Fibroblast of skin of left biceps (primary cell): ENCODE measurements around the gene SPC24.
"Not testable (repeated sequence)": the region's sequence is repeated elsewhere in the genome, so short reads cannot be mapped to it uniquely, and the experiment has no call there.

ENCODE experiments used
- DNase-seq, 2 experiments: peaks; one replicate each; pipeline ENCODE4 v3.0.0-alpha.2; 2013; ENCODE audit warnings: low read depth in 2 of 2

The SPC24 gene

DNA sequence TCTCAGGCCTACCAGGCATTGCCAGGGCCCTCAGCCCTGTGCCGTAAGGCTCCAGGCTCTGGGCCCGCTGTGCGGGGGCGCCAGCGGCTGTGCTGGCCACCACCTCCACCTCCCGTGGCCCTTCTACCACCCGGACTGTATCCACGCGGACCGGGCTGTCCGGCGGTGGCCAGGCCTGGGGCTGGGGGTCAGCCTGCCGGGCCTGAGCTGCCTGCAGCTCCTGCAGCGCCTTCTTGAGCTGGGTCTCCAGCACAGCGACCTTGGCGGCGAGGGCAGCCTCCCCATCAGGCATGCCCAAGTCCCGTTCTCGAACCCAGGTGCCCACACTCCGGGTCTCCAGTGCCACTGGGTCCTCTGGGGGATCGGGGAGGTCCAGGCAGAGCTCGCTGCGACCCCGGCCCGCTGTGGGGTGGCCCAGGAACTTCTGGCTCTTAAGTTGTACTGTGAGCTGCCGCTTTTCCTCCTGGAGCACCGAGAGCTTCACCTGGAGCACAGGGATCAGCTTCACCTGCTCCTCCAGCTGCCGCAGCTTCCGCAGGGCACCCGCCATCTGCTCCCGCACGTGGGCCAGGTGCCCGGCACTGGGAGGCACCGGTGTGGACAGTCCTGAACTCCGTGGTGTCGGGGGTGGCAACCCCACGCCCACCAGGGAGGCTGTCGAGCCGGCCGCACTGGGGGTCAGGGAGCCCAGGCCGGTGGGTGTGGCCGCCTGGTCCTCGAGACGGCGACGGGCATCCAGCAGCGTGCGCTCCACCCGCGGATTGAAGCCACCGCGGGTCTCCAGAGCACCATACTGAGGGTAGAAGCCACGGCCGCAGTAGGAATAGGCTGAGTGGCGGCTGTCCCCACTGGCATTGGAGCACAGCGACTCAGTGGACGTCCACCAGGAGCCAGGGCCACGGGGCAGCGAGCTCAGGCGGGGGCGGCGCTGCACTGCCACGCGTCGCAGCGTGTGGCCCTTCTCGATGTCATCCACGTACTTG, 37.7 kb upstream of the SPC24 start:
- DNase-seq: no peak

DNA sequence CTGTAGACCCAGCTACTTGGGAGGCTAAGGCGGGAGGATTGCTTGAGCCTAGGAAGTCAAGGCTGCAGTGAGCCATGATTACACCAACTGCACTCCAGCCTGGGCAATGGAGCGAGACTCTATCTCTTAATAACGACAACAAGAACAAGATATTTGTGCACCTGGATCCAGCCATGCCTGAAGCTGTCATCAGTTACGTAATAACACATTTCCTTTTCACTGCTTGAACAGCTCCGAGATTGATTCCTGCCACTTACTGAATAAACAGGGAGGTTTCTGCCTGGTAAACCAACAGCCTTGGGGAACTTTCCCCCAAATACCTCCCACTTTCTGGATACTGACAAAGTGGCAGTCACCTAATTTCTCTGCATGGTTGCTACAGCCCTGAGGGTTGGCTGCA, 36.4 kb upstream of the SPC24 start:
- DNase-seq: no peak

DNA sequence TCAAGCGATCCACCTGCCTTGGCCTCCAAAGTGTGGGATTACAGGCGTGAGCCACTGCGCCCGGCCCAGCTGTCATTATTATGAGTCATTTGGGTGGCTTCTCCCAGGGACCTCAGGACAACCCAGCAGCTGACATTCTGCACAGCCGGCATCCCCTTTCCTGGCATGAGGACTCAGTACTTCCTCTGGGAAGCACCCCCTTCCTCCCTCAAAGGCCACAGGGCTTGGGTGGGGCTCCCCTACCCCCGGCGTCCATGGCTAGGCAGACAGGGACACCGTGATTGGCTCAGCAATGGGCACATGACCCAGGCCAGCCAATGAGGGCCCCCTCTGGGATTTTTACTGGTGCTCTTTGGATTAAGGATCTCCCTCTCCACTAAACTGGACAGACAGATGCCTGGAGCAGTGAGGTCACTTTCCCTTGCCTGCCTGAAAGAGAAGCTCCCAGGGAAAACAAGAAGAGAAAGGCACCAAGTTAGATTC, 35.7 kb upstream of the SPC24 start:
- DNase-seq: no peak

DNA sequence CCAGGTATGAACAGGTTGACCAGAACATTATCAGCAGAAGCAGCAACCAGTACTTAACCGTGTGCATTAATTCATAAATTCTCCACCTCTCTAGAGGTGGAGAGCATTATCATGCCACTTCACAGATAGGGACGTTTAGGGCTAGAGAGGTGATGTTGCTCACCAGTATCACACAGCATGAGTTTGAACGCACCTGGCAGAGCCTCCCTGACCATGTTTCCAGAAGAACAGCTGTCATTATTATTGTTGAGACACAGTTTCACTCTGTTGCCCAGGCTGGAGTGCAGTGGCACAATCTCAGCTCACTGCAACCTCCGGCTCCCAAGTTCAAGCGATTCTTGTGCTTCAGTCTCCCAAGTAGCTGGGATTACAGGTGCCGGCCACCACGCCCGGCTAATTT, 34.9 kb upstream of the SPC24 start:
- no peak for DNase-seq

DNA sequence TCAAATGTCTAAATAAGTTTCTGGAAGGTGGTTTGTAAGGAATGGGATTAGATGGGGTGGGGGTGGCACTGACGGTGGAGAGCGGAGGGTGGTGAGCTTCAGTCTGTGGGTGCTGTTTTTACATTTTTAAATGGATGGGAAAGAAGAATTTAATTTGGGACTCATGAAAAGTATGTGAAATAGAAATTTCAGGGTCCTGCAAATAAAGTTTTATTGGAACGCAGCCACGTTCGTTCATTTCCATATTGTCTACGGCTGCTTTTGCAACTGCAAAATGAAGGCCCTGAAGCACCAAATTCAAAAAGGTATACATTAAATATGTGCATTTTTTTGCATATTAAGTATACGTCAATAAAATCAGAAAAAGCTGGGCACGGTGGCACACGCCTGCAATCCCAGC, 31.9 kb upstream of the SPC24 start:
- no peak for DNase-seq

DNA sequence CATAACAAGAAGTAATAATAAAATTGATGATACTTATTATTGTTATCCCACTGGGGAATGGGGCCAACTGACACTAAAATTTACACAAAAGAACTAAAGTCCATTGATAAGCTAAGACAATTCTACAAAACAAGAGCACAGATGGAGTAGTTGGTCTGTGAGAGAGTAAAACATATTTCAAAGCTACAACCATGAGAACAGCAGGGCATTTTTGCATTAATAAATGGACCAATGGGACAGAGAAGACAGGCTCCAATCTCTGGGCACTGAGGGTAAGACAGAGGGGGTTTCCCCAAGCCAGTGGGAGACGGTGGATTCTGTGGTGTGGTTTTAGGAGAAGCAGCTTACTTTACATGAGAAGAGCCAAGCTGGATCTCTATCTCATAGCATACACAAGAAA, 27.4 kb upstream of the SPC24 start:
- DNase-seq: no peak

DNA sequence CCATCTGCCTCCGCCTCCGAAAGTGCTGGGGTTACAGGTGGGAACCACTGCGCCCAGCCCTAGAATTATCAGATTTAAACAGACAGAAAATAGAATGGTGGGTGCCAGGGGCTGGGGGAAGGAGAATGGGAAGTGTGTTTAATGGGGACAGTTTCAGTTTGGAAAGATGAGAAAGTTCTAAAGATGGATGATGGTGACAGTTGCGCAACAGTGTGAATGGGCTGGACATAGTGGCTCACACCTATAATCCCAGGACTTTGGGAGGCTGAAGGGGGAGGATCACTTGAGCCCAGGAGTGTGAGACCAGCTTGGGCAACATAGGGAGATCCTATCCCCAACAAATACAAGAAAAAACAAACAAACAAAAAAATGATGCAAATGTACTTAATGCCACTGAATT, 25.9 kb upstream of the SPC24 start:
- DNase-seq: no peak

DNA sequence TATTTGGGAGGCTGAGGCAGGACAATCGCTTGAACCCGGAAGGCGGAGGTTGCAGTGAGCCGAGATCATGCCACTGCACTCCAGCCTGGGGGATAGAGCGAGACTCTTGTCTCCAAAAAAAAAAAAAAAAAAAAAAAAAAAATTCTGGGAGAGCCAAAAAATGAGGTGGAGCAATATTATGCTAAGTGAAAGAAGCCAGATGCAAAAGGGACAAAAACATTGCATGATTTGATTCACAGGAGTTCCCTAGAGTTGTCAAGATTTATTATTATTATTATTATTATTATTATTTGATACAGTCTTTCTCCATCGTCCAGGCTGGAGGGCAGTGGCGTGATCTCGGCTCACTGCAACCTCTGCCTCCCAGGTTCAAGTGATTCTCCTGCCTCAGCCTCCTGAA, 25.4 kb upstream of the SPC24 start:
- not testable (repeated sequence) for DNase-seq

DNA sequence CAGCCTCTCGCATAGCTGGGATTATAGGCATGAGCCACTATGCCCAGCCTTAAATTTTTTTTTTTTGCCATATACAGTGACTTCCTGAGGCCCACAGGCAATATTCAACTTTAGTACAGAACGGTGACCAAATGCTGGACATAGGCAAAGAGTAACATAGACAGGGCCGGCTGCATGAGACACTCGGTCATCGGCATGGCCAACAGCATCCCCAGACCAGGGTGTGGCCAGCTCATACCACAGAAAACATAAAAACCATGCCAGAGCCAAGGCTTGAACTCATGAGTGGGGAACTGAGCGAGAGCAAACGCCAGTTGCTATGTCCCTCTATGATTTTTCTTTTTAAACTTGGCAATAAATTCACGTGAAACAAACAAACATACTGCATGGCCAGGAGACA, 24.8 kb upstream of the SPC24 start:
- no peak for DNase-seq

DNA sequence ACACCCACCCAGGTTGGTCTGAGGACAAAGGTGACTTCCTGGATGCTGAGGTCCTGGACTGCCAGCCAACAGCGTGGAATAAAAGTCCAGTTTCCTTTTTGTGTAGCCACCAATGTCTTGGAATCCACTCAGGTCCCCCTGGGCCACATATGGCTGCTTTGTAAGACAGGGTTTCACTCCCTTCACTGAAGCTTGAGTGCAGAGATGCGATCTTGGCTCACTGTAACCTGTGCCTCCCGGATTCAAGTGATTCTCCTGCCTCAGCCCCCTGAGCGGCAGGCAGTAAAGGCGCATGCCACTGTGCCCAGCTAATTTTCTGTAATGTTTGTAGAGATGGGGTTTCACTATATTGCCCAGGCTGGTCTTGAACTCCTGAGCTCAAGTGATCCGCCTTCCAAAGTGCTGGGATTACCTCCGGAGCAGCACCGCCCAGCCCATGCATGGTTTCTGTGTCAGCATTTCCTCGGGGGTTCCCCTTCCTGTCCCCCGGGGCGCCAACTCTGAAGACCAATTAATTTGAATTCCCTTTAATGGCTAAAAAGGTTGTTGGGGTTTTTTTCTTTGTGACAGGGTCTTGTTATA, 24.2 kb upstream of the SPC24 start:
- DNase-seq: no peak

DNA sequence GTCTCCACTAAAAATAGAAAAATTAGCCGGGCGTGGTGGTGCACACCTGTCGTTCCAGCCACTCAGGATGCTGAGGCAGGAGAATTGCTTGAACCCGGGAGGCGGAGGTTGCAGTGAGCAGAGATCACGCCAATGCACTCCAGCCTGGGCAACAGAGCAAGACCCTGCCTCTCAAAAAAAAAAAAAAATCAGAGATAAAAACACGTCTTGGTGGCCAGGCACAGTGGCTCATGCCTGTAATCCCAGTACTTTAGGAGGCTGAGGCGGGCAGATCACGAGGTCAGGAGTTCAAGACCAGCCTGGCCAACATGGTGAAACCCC, 23.5 kb upstream of the SPC24 start:
- not testable (repeated sequence) for DNase-seq

DNA sequence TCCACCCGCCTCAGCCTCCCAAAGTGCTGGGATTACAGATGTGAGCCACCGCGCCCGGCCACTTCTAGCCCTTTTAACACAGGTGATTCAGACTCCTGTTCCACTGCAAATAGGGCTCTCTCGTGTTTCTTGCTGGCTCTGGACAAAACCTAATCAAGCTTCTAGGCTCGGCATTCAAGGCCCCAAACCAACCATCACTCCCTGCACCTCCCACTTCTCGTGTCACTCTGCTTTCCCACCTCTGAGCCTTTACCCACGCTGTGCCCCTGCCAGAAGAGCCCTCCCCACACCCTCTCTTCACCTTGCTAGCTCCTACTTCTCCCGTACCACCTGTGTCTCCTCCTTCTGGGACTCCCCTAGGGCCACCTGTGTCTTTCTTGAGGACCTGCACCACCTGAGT, 22.0 kb upstream of the SPC24 start:
- DNase-seq: no peak

DNA sequence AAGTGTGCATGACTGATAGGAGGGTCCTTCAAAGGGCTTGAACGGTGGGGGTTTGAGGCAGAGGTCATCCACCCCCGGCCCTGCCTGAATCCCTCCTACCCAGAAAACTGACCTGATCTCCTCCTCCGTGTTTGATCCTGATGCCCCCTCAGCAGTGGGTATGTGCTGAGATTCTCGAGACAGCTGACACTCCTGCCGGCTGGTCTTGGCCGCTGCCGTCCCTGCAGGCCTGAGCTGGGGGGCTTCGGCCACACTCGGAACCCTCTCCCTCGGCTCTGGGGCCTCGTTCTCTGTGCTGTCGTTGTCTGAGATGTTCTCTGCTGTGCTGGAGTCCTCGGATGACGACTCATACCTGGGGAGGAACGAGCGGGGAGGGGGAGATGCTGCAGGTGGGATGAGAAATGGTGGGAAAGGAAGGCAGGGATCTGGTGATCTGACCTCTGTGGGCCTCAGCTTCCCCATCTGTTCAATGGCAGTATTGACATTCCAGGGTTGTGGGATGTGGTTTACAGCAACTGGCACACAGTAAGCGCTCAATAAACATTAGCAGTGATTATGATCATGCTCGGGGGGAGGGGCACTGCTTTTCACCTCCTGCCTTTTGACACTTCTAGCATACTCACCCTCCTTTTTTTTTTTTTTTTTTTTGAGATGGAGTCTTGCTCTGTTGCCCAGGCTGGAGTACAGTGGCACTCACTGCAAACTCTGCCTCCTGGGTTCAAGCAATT, 21.0 kb upstream of the SPC24 start:
- no peak for DNase-seq

DNA sequence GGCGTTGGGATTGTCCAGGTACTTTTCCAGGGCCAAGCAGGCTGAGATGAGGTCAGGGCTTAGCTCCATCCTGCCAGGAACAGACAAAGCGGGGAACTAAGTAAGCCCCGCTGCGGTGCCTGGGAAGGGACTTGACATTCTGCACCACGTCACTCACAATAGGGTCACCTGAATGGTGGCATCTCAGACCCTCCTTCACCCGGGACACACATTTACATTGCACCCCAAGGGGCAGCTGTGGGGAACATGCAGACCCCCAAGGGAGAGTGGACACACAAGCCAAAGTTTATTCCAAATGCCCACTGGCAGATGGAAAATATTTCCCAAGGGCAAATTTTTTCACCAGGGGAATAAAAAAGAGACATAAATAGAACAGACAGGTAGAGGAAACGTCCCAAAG, 20.3 kb upstream of the SPC24 start:
- no peak for DNase-seq

DNA sequence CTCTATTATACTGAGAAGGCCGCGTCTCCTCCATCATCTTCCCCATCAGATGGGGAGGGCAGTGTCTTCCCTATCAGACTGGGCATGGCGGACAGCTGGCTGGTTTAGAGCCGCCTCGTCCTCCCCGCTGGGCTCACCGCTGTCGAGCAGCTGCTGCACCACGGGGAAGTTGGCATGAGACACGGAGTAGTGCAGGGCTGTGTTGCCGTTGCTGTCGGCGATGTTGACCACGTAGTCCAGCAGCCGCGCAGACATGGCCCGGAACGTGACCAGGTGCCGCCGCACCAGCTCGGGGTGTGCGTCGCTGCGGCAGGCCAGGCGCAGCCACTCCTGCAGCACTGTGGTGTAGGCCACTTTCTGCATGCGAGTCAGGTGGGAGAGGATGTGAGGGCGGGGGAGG, 18.8 kb upstream of the SPC24 start:
- DNase-seq: no peak

DNA sequence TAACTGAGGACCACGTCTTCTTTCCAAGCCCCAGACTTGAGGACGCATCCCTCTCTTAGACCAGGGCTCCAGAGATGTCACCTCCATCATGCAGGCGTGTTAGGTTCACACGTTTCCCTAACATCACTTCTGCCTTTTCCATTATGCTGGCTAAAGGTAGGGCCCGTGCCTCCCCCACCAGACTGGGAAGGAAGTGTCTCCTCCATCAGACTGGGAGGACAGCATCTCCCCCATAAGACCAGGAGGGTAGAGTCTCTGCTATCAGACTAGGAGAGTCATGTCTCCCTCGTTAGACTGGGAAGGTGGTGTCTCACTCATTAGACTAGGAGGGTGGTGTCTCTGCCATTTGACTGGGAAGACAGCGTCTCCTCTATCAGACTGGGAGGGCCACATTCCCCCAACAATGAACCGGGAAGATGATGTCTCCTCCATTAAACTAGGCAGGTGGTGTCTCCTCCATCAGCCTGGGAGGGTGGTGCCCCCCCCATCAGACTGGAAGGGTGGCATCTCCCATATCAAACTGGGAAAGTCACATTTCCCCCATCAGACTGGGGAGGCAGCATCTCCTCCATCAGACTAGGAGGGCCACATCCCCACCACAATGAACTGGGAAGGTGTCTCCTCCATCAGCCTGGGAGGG, 18.1 kb upstream of the SPC24 start:
- no peak for DNase-seq

DNA sequence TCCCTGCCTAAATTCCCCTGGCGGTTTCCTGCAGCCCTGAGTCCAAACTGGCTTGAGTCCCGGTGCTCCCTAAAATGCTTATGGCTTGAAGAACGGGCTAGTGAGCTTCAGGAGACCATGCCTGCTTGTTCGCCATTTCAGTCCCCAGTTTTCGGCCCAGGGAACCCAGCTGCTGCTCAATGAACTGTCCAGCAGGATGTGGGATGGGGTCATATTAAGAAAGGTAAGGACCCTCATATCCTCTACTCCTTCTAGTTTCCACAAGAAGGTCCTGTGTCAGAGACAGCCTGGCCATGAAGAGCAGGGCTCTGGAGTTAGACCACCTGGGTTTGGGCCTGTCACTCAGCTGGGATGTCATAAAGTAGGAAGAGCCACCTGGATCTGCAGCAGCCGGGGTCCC, 17.0 kb upstream of the SPC24 start:
- no peak for DNase-seq

DNA sequence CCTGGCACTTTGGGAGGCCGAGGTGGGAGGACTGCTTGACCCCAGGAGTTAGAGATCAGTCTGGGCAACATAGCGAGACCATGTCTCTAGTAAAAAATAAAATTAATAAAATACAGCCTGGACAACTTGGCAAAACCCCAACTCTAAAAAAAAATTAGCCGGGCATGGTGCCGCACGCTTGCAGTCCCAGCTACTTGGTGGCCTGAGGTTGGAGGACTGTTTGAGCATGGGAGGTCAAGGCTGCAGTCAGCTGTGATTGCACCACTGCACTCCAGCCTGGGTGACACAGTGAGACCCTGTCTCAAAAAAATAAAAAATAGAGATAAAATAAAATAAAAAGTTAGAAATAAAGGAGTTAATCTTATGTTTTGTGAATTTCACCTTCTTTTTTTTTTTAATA, 15.6 kb upstream of the SPC24 start:
- DNase-seq: no peak

DNA sequence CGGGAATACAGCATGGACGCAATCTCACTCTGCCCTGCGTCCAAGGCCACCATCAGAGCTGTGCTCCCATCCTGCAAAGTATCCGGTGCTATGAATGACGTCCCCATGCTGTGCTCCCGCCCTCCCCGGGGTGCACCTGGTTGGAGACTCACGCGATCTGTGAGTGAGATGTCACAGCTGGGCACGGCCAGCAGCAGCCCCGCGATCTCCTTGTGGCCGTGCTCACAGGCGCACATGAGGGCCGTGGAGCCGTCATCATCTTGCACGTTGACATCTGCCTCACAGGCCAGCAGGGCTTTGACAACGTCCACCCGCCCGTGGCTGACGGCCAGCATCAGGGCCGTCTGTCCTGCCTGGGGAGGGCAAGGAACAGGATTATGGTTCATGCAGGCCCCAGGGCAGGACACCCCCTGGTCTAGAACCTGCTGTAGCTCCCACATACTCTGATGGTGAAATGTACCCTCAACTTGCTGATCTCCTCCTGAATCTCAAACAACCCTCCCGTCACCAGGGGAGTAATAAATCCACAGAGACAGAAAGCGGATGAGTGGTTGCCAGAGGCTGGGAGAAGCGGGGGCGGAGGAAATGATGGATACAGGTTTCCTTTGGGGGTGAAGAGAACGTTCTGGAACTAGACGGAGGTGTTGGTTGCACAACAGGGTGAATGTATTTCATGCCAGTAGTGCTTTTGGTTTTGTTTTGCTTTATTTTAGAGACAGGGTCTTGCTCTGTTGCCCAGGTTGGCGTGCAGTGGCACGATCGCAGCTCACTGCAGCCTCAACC, 14.5 kb upstream of the SPC24 start:
- no peak for DNase-seq

DNA sequence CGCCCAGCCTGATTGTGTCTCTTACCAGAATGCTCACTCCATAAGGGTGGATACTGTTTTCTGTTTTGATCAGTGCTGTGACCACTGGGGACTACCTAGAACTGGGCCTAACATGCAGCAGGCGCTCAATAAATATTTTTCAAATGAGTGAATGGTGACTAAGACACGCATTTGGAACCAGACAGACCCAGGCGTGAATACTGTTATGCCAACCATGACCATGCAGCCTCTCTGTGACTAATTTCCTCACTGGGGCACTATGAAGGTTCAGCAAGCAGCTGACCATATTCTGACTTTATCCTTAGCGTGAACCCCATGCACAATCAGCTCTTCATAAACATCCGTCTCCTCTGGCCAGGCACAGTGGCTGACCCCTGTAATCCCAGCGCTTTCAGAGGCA, 13.0 kb upstream of the SPC24 start:
- peak in 1 of 2 experiments; percentile 28 for DNase-seq
